ENCODE measurements around the gene RRP9. TPM values are rescaled to one million over a fixed set of nuclear protein-coding genes. Genes with fewer than 3 reads are reported as not detected.
"Not testable (repeated sequence)": the region's sequence is repeated elsewhere in the genome, so short reads cannot be mapped to it uniquely, and the experiment has no call there.

RRP9 gene
- 29.7 and 32.2 TPM in 2 replicates for total RNA-seq (2014; rRNA removed; shearing (Covaris generic))
- polyA plus RNA-seq (2014; cell fraction: nucleus; rRNA removed) = 84.8 and 89.9 TPM in 2 replicates

GRCh38 chr3:51941798-51942602 is at the start of gene RRP9, which contains the start of gene PARP3:
TSS of gene RRP9 (minus strand) at chr3:51941904. CDS start at chr3:51941867, 37 bp downstream.
TSS of gene PARP3 (plus strand) at chr3:51942363. CDS start at chr3:51943356, 993 bp downstream.
- DNase-seq (ENCODE audit: extremely low read depth, low read depth) = peak; percentile 98

- DNase-seq (ENCODE audit: extremely low read depth, low read depth) = not testable (repeated sequence)
Measured at GRCh38 chr3:51990501-51990971, 48.8 kb upstream of the RRP9 start.

- no peak for DNase-seq (ENCODE audit: extremely low read depth, low read depth)
Measured at GRCh38 chr3:51988286-51989146, 46.8 kb upstream of the RRP9 start.

- DNase-seq (ENCODE audit: extremely low read depth, low read depth) = no peak
Measured at GRCh38 chr3:51987568-51987967, 45.9 kb upstream of the RRP9 start.

GRCh38 chr3:51986010-51986947 is 44.6 kb upstream of the RRP9 start:
- DNase-seq (ENCODE audit: extremely low read depth, low read depth) = no peak

- DNase-seq (ENCODE audit: extremely low read depth, low read depth) = no peak
Measured at GRCh38 chr3:51985063-51985462, 43.4 kb upstream of the RRP9 start.

- DNase-seq (ENCODE audit: extremely low read depth, low read depth) = no peak
Measured at GRCh38 chr3:51984269-51984647, 42.6 kb upstream of the RRP9 start.

GRCh38 chr3:51983578-51984268 is 42.0 kb upstream of the RRP9 start:
- DNase-seq (ENCODE audit: extremely low read depth, low read depth) = no peak

GRCh38 chr3:51982838-51983577 is 41.3 kb upstream of the RRP9 start, which contains the start of gene ACY1:
TSS of gene ACY1 (plus strand) at chr3:51983535. CDS start at chr3:51984065, 530 bp downstream.
- peak; percentile 61 for DNase-seq (ENCODE audit: extremely low read depth, low read depth)

GRCh38 chr3:51982352-51982837 is 40.7 kb upstream of the RRP9 start:
- peak; percentile 20 for DNase-seq (ENCODE audit: extremely low read depth, low read depth)

- no peak for DNase-seq (ENCODE audit: extremely low read depth, low read depth)
Measured at GRCh38 chr3:51980253-51980652, 38.5 kb upstream of the RRP9 start.

- DNase-seq (ENCODE audit: extremely low read depth, low read depth) = no peak
Measured at GRCh38 chr3:51978143-51978502, 36.4 kb upstream of the RRP9 start.

- no peak for DNase-seq (ENCODE audit: extremely low read depth, low read depth)
Measured at GRCh38 chr3:51977446-51978142, 35.9 kb upstream of the RRP9 start.

- no peak for DNase-seq (ENCODE audit: extremely low read depth, low read depth)
Measured at GRCh38 chr3:51975852-51976549, 34.3 kb upstream of the RRP9 start.

- DNase-seq (ENCODE audit: extremely low read depth, low read depth) = peak; percentile 44
Measured at GRCh38 chr3:51974963-51975851, 33.5 kb upstream of the RRP9 start, which contains the start of gene ABHD14A. TSS of gene ABHD14A (plus strand) at chr3:51975064. CDS start at chr3:51975136, 72 bp downstream.

GRCh38 chr3:51974277-51974962 is 32.7 kb upstream of the RRP9 start:
- DNase-seq (ENCODE audit: extremely low read depth, low read depth) = no peak

Measured in NCI-H460 (cell line).